Adrenal gland (tissue), 12 donors: ENCODE measurements around the gene SKIC2. TPM values are rescaled to one million over a fixed set of nuclear protein-coding genes. Genes with fewer than 3 reads are reported as not detected.
"Not testable (repeated sequence)": the region's sequence is repeated elsewhere in the genome, so short reads cannot be mapped to it uniquely, and the experiment has no call there.

Source experiments
- DNase-seq, 7 donors: peaks; one replicate each; pipeline ENCODE4 v3.0.0-alpha.2; 2019 to 2020
- H3K27ac ChIP-seq, 5 donors: fragments of 200-600 bp; sonication (generic) in 4 of 5; 1 replicate in 3 of 5; 2 replicates in 2 of 5; pipeline versions ENCODE4 v1.5.1 to v1.8.0; 2016 to 2020; ENCODE audit warnings: mild to moderate bottlenecking in 1 of 5
- H3K27me3 ChIP-seq: fragments of 200-600 bp; 2 replicates; pipeline ENCODE4 v1.8.0; 2021
- H3K36me3 ChIP-seq, 2 donors: fragments of 200-600 bp; replicated peaks in 1 of 2; 1 replicate in 1 of 2; 2 replicates in 1 of 2; pipeline versions ENCODE4 v1.5.1 to v1.8.0; 2018 to 2022
- H3K4me1 ChIP-seq, 2 donors: fragments of 200-600 bp; replicated peaks in 1 of 2; 1 replicate in 1 of 2; 2 replicates in 1 of 2; pipeline versions ENCODE4 v1.5.1 to v1.8.0; 2018 to 2021
- H3K4me3 ChIP-seq, 4 donors: fragments of 200-600 bp; sonication (generic) in 3 of 4; one replicate each; pipeline ENCODE4 v1.5.1; 2016 to 2018
- H3K9me3 ChIP-seq, 3 donors: fragments of 200-600 bp; sonication (generic) in 1 of 3; replicated peaks in 1 of 3; 1 replicate in 2 of 3; 2 replicates in 1 of 3; pipeline versions ENCODE4 v1.5.1 to v1.8.0; 2016 to 2021
- POLR2A ChIP-seq, 2 donors: fragments of 450-650 bp; IDR thresholded peaks; one replicate each; pipeline ENCODE4 v1.6.1; 2017; ENCODE audit warnings: antibody characterized with exemption in 2 of 2, mild to moderate bottlenecking in 2 of 2, moderate library complexity in 1 of 2
- WGBS, 4 donors: extraction: QIAGEN DNeasy Blood & Tissue Kit in 2 of 4; methylation state at CpG; one replicate each; pipeline versions ENCODE4 v1.1.5 to v1.1.7; 2013 to 2017; 5-methylcytosine and 5-hydroxymethylcytosine counted together
- intact Hi-C, 2 donors: fragments of 100-400 bp; cut with DNase I; formaldehyde crosslinking; loops; one replicate each; pipeline versions ENCODE4 v1.14.1 to v1.15.0; 2022 to 2023
- microRNA counts, 2 donors: library from miRNA; unstranded; fragments of <30 nt; microRNA quantifications; one replicate each; lab custom pipeline; 2016
- microRNA-seq, 3 donors: library from miRNA; unstranded; fragments of <30 nt; microRNA quantifications; one replicate each; pipeline ENCODE4, GENCODE V29; 2017 to 2020
- polyA plus RNA-seq, 3 donors: library from polyadenylated mRNA; stranded (reverse); fragments of 200-250 nt in 2 of 3; fragments of 350-450 nt in 1 of 3; fragmentation: Illumina TruSeq in 1 of 3; extraction: RNeasy Lipid Tissue Mini Kit (QIAGEN cat#74804) in 1 of 3; gene quantifications; one replicate each; pipeline ENCODE4 v1.2.3, GENCODE V29; 2013 to 2014
- small RNA-seq, 2 donors: library from RNA; depleted of rRNA; stranded (forward); fragments of <200 nt; gene quantifications; one replicate each; pipeline ENCODE3, GENCODE V24; 2016
- total RNA-seq, 9 donors: library from RNA; depleted of rRNA in 4 of 9; stranded (reverse); fragments of >200 nt in 4 of 9; fragments of 120-200 nt in 1 of 9; fragmentation: NEBNext Ultra II Directional in 1 of 9; extraction: Animal tissue kit (Norgen Biotek cat#: 25700) in 1 of 9; gene quantifications; one replicate each; pipeline versions ENCODE4 v1.1.0 to v1.2.4, GENCODE V29; 2013 to 2023
- donor health status: healthy with polysubstance abuse.
- donor health status: Bipolar disorder and iron deficiency.
- donor health status: DM: yes; HTN: yes; CAD: no.
- donor health status: DM: no; HTN: no; CAD: no.
- donor health status: DM: no; HTN: no; CAD: no.
- donor health status: DM: yes; HTN: yes; CAD: no.

The SKIC2 gene
- total and polyA plus RNA-seq, 12 donors: 29.9 to 330 (median 90.7) TPM

DNA sequence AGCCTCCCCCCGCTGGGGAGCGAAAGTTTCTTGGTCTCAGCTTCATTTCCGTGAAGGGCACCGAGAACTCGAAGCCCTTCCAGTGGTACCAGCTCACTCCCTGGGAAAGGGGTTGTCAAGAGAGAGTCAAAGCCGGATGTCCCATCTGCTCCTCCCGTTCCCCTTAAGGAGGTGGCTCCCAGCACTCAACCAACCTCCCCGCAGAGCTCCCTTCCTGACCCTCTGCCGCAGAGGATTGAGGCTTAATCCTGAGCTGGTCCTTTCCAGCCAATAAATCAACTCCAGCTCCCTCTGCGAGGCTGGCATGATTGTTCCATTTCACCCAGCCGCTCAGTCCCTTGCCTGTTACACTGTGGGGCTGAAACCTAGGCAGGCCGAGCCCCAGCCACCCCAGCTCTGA is 49.6 kb downstream of the SKIC2 start:
- H3K4me3 ChIP-seq, H3K27me3 ChIP-seq, H3K4me1 ChIP-seq, H3K36me3 ChIP-seq, H3K9me3 ChIP-seq, intact Hi-C loops: not testable (repeated sequence)
- WGBS, 4 donors: 6 to 24% (median 12%) methylated on average over 3 to 6 of the region's 12 CpGs; no CpG with 5 or more reads in 1 of the 4 donors
- peak overlapping the region in 3 of 5 donors; percentile 28 to 84 (median 71) for H3K27ac ChIP-seq
- TF ChIP-seq POLR2A (IDR thresholded peaks at IDR 0.05): peak in 1 of 2 donors; percentile 38
- DNase-seq: peak in 6 of 7 donors; percentile 24 to 58 (median 36)

- intact Hi-C loops, H3K9me3 ChIP-seq, H3K36me3 ChIP-seq, H3K4me3 ChIP-seq, H3K27me3 ChIP-seq, H3K4me1 ChIP-seq: not testable (repeated sequence)
- peak in 6 of 7 donors; percentile 10 to 53 (median 26) for DNase-seq
- peak overlapping the region in 2 of 5 donors; percentile 64 to 65 for H3K27ac ChIP-seq
- 36 to 52% methylated on average over 4 to 8 of the region's 12 CpGs; no CpG with 5 or more reads in 2 of the 4 donors for WGBS, 4 donors
Observed at GRCh38 chr6:32009537-32009936, 50.6 kb downstream of the SKIC2 start.

GRCh38 chr6:32010856-32011530 is 52.0 kb downstream of the SKIC2 start:
- 37 to 56% (median 42%) methylated on average over 1 to 15 of the region's 27 CpGs for WGBS, 4 donors
- H3K36me3 ChIP-seq, H3K4me1 ChIP-seq, intact Hi-C loops, H3K27me3 ChIP-seq, H3K9me3 ChIP-seq: not testable (repeated sequence)
- Histone ChIP-seq H3K27ac (peak overlapping the region; percentile 32 to 84 (median 80)), H3K4me3 (peak overlapping the region in 1 of 4 donors; percentile 34)
- peak in 6 of 7 donors; percentile 50 to 77 (median 66) for DNase-seq

DNA sequence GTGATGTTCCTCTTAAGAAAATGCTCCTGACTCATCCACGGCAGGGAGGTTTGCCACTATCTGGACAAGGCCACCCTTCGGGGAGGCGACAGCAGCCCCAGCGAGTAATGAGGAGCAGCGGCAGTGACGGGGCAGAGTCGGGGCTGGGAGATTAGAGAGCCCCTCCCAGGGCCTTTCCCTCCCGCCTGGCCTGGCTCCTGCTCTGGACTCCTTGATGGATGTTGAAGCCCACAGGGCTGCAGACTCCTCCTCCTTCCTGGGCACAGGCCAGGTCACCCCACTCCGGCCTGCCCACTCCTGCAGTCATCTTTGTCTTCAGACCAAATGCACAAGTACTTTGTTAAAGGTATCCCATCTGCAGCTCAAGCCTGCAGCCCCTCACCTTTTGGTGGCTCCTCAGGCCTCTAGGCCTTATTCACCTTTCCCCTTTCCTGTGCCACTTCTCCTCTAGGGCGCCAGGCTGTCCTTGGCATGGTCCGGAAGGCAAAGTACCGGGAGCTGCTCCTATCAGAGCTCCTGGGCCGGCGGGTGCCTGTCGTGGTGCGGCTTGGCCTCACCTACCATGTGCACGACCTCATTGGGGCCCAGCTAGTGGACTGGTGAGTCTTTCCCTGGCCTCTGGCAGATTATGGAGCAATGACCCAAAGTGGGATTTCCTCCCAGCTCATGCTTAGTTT is 54.1 kb downstream of the SKIC2 start:
- H3K9me3 ChIP-seq, intact Hi-C loops, H3K36me3 ChIP-seq, H3K4me1 ChIP-seq, H3K27me3 ChIP-seq, H3K4me3 ChIP-seq: not testable (repeated sequence)
- 27 to 49% (median 36%) methylated on average over 2 to 16 of the region's 17 CpGs for WGBS, 4 donors
- peak; percentile 46 to 74 for TF ChIP-seq POLR2A (IDR thresholded peaks at IDR 0.05)
- peak overlapping the region; percentile 39 to 87 (median 78) for H3K27ac ChIP-seq
- peak in 6 of 7 donors; percentile 86 to 98 (median 94) for DNase-seq

DNA sequence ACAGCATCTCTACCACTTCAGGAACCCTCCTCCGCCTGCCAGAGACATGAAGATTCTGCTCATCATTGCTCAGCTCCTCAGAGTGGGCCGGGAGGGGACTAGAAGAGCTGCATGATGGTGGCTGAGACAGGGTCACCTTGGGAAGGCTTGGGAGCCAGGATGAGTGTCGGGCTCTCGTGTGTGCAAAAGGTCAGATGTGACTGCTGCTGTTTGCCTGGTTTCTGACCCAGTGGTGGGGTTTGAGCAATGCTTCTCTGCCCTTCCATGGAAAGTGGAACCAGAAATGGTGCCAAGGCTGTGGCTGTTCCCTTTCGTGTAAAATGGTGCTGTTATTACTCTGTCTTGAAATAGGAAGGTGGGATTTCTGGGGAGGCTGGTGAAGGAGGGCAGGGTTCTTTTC is 54.8 kb downstream of the SKIC2 start:
- WGBS, 4 donors: no CpG with 5 or more reads among the region's 5 CpGs
- H3K27me3 ChIP-seq, DNase-seq, H3K4me1 ChIP-seq, H3K27ac ChIP-seq, H3K36me3 ChIP-seq, intact Hi-C loops, H3K4me3 ChIP-seq, H3K9me3 ChIP-seq: not testable (repeated sequence)

GRCh38 chr6:32014547-32014946 is 55.6 kb downstream of the SKIC2 start, which contains the start of gene C4B:
TSS of gene C4B (plus strand) at chr6:32014795. CDS start at chr6:32014846, 51 bp downstream.
- DNase-seq: not testable (repeated sequence)

More at GRCh38 chr6:32014547-32014946, 55.6 kb downstream of the SKIC2 start, which contains the start of gene C4B:
- H3K27ac ChIP-seq, H3K27me3 ChIP-seq, H3K4me3 ChIP-seq, H3K4me1 ChIP-seq, H3K9me3 ChIP-seq, H3K36me3 ChIP-seq, intact Hi-C loops: not testable (repeated sequence)
- no CpG with 5 or more reads among the region's 6 CpGs for WGBS, 4 donors

MicroRNA genes within 50 kb of the gene (microRNA counts, 767-probe panel; counts per million panel counts)
- 0 counts per million in 2 donors for microRNA hsa-miR-1236 (lab: Ali Mortazavi, UCI)

Small RNA genes lying within 50 kb of the gene (microRNA-seq; reads per million reads assigned to microRNA genes)
- 0 reads per million in 3 donors for gene MIR1236

Small RNA genes lying within 50 kb of the gene (small RNA-seq; reads per million reads assigned to genes)
- gene AL645922.1: 0 reads per million in 2 donors

Other genes with a start within 250 kb of the SKIC2 start
Only the 30 nearest of the 35 such genes appear.
- gene DDAH2, start 229.9 kb upstream of the SKIC2 start, total RNA-seq: 10 to 100 TPM; 21.1 to 52.7 (median 31.5) TPM
- 100 to 1,000 TPM in 2 of 3 donors, 1 to 10 TPM in 1; 6.4 to 202 (median 138) TPM for gene DDAH2, start 229.9 kb upstream of the SKIC2 start, polyA plus RNA-seq
- 100 to 1,000 TPM; 176 to 426 (median 217) TPM for gene CLIC1, start 222.6 kb upstream of the SKIC2 start, total RNA-seq
- 100 to 1,000 TPM; 109 to 252 (median 146) TPM for gene CLIC1, start 222.6 kb upstream of the SKIC2 start, polyA plus RNA-seq
- 10 to 100 TPM in 3 of 9 donors, 1 to 10 TPM in 6; 3.0 to 16.7 (median 5.9) TPM for gene MSH5, start 219.2 kb upstream of the SKIC2 start, total RNA-seq
- gene MSH5, start 219.2 kb upstream of the SKIC2 start, polyA plus RNA-seq: 10 to 100 TPM in 2 of 3 donors, 1 to 10 TPM in 1; 3.6 to 24.5 (median 16.8) TPM
- gene SAPCD1, start 196.5 kb upstream of the SKIC2 start, total RNA-seq: 1 to 10 TPM in 1 of 9 donors, under 1 TPM in 3, not detected in 5; 0.46 to 2.3 (median 0.84) TPM
- gene SAPCD1, start 196.5 kb upstream of the SKIC2 start, polyA plus RNA-seq: 10 to 100 TPM in 1 of 3 donors, 1 to 10 TPM in 1, under 1 TPM in 1; 0.75 to 17.2 (median 6.0) TPM
- 1 to 10 TPM in 2 of 9 donors, under 1 TPM in 7; 0.17 to 2.3 (median 0.36) TPM for gene VWA7, start 181.8 kb upstream of the SKIC2 start, total RNA-seq
- gene VWA7, start 181.8 kb upstream of the SKIC2 start, polyA plus RNA-seq: 1 to 10 TPM in 2 of 3 donors, under 1 TPM in 1; 0.74 to 8.1 (median 1.1) TPM
- 10 to 100 TPM; 15.0 to 90.8 (median 54.9) TPM for gene VARS1, start 163.4 kb upstream of the SKIC2 start, total RNA-seq
- gene VARS1, start 163.4 kb upstream of the SKIC2 start, polyA plus RNA-seq: 10 to 100 TPM; 58.6 to 74.6 (median 59.2) TPM
- 10 to 100 TPM; 29.2 to 61.3 (median 43.5) TPM for gene LSM2, start 152.2 kb upstream of the SKIC2 start, total RNA-seq
- gene LSM2, start 152.2 kb upstream of the SKIC2 start, polyA plus RNA-seq: 10 to 100 TPM; 28.0 to 55.2 (median 42.8) TPM
- gene HSPA1L, start 143.9 kb upstream of the SKIC2 start, total RNA-seq: 1 to 10 TPM in 8 of 9 donors, under 1 TPM in 1; 0.79 to 4.3 (median 1.9) TPM
- gene HSPA1L, start 143.9 kb upstream of the SKIC2 start, polyA plus RNA-seq: 1 to 10 TPM; 1.0 to 5.3 (median 1.1) TPM
- gene HSPA1A, start 143.6 kb upstream of the SKIC2 start, total RNA-seq: 100 to 1,000 TPM; 102 to 261 (median 211) TPM
- 10 to 100 TPM; 48.5 to 89.4 (median 84.3) TPM for gene HSPA1A, start 143.6 kb upstream of the SKIC2 start, polyA plus RNA-seq
- 100 to 1,000 TPM; 156 to 424 (median 265) TPM for gene HSPA1B, start 131.4 kb upstream of the SKIC2 start, total RNA-seq
- 100 to 1,000 TPM in 1 of 3 donors, 10 to 100 TPM in 2; 29.0 to 102 (median 38.6) TPM for gene HSPA1B, start 131.4 kb upstream of the SKIC2 start, polyA plus RNA-seq
- gene NEU1, start 96.4 kb upstream of the SKIC2 start, total RNA-seq: 100 to 1,000 TPM; 101 to 178 (median 118) TPM
- 10 to 100 TPM; 57.8 to 94.7 (median 85.9) TPM for gene NEU1, start 96.4 kb upstream of the SKIC2 start, polyA plus RNA-seq
- gene SLC44A4, start 80.2 kb upstream of the SKIC2 start, total RNA-seq: 10 to 100 TPM in 7 of 9 donors, 1 to 10 TPM in 2; 1.2 to 30.1 (median 16.4) TPM
- gene SLC44A4, start 80.2 kb upstream of the SKIC2 start, polyA plus RNA-seq: 1 to 10 TPM; 4.7 to 7.7 (median 5.1) TPM
- 10 to 100 TPM; 22.5 to 67.6 (median 43.1) TPM for gene EHMT2, start 61.5 kb upstream of the SKIC2 start, total RNA-seq
- 100 to 1,000 TPM in 1 of 3 donors, 10 to 100 TPM in 2; 16.8 to 107 (median 59.4) TPM for gene EHMT2, start 61.5 kb upstream of the SKIC2 start, polyA plus RNA-seq
- 10 to 100 TPM in 1 of 9 donors, 1 to 10 TPM in 6, under 1 TPM in 2; 0.69 to 14.5 (median 3.3) TPM for gene ZBTB12, start 57.1 kb upstream of the SKIC2 start, total RNA-seq
- gene ZBTB12, start 57.1 kb upstream of the SKIC2 start, polyA plus RNA-seq: 1 to 10 TPM; 1.7 to 4.8 (median 2.6) TPM
- gene C2, start 31.5 kb upstream of the SKIC2 start, total RNA-seq: 100 to 1,000 TPM in 1 of 9 donors, 10 to 100 TPM in 7, 1 to 10 TPM in 1; 4.6 to 107 (median 38.8) TPM
- gene C2, start 31.5 kb upstream of the SKIC2 start, polyA plus RNA-seq: 10 to 100 TPM; 13.3 to 25.0 (median 19.0) TPM
- 100 to 1,000 TPM in 2 of 9 donors, 10 to 100 TPM in 6, under 1 TPM in 1; 0.78 to 166 (median 23.2) TPM for gene CFB, start 13.1 kb upstream of the SKIC2 start, total RNA-seq
- gene CFB, start 13.1 kb upstream of the SKIC2 start, polyA plus RNA-seq: 10 to 100 TPM; 10.2 to 76.4 (median 60.6) TPM
- 100 to 1,000 TPM in 3 of 9 donors, 10 to 100 TPM in 6; 64.4 to 107 (median 94.5) TPM for gene NELFE, start 204 bp upstream of the SKIC2 start, total RNA-seq
- 100 to 1,000 TPM in 2 of 3 donors, 10 to 100 TPM in 1; 89.9 to 117 (median 106) TPM for gene NELFE, start 204 bp upstream of the SKIC2 start, polyA plus RNA-seq
- 10 to 100 TPM; 19.9 to 57.1 (median 44.6) TPM for gene DXO, start 13.0 kb downstream of the SKIC2 start, total RNA-seq
- gene DXO, start 13.0 kb downstream of the SKIC2 start, polyA plus RNA-seq: 100 to 1,000 TPM in 1 of 3 donors, 10 to 100 TPM in 2; 38.7 to 102 (median 83.7) TPM
- gene C4A, start 22.9 kb downstream of the SKIC2 start, total RNA-seq: 1,000 to 10,000 TPM in 6 of 9 donors, 100 to 1,000 TPM in 3; 547 to 2,285 (median 1,171) TPM
- 1,000 to 10,000 TPM in 1 of 3 donors, 100 to 1,000 TPM in 2; 212 to 1,408 (median 665) TPM for gene C4A, start 22.9 kb downstream of the SKIC2 start, polyA plus RNA-seq
- gene C4B, start 55.6 kb downstream of the SKIC2 start, total RNA-seq: 1,000 to 10,000 TPM in 7 of 9 donors, 100 to 1,000 TPM in 2; 948 to 5,092 (median 1,365) TPM
- 1,000 to 10,000 TPM in 1 of 3 donors, 100 to 1,000 TPM in 2; 236 to 1,852 (median 796) TPM for gene C4B, start 55.6 kb downstream of the SKIC2 start, polyA plus RNA-seq
- gene CYP21A2, start 79.2 kb downstream of the SKIC2 start, total RNA-seq: 1,000 to 10,000 TPM in 8 of 9 donors, 100 to 1,000 TPM in 1; 780 to 6,352 (median 2,415) TPM
- 1,000 to 10,000 TPM in 2 of 3 donors, 100 to 1,000 TPM in 1; 528 to 4,039 (median 2,532) TPM for gene CYP21A2, start 79.2 kb downstream of the SKIC2 start, polyA plus RNA-seq
- gene TNXB, start 150.2 kb downstream of the SKIC2 start, total RNA-seq: 100 to 1,000 TPM; 105 to 403 (median 213) TPM
- 100 to 1,000 TPM in 2 of 3 donors, 10 to 100 TPM in 1; 19.6 to 506 (median 248) TPM for gene TNXB, start 150.2 kb downstream of the SKIC2 start, polyA plus RNA-seq
- gene ATF6B, start 169.1 kb downstream of the SKIC2 start, total RNA-seq: 100 to 1,000 TPM in 2 of 9 donors, 10 to 100 TPM in 7; 17.7 to 109 (median 35.7) TPM
- 100 to 1,000 TPM in 1 of 3 donors, 10 to 100 TPM in 2; 42.3 to 136 (median 67.3) TPM for gene ATF6B, start 169.1 kb downstream of the SKIC2 start, polyA plus RNA-seq
- gene FKBPL, start 171.1 kb downstream of the SKIC2 start, total RNA-seq: 1 to 10 TPM; 1.6 to 8.9 (median 5.9) TPM
- 1 to 10 TPM; 4.9 to 6.1 (median 6.0) TPM for gene FKBPL, start 171.1 kb downstream of the SKIC2 start, polyA plus RNA-seq
- 1 to 10 TPM in 6 of 9 donors, under 1 TPM in 2, not detected in 1; 0.22 to 4.8 (median 2.0) TPM for gene PRRT1, start 192.8 kb downstream of the SKIC2 start, total RNA-seq
- gene PRRT1, start 192.8 kb downstream of the SKIC2 start, polyA plus RNA-seq: 10 to 100 TPM in 2 of 3 donors, 1 to 10 TPM in 1; 1.6 to 26.0 (median 14.7) TPM
- gene PPT2, start 195.0 kb downstream of the SKIC2 start, total RNA-seq: 10 to 100 TPM; 10.4 to 33.6 (median 30.1) TPM
- gene PPT2, start 195.0 kb downstream of the SKIC2 start, polyA plus RNA-seq: 10 to 100 TPM; 15.8 to 19.9 (median 16.5) TPM
- gene EGFL8, start 205.4 kb downstream of the SKIC2 start, total RNA-seq: 10 to 100 TPM in 3 of 9 donors, 1 to 10 TPM in 6; 1.3 to 22.1 (median 8.7) TPM
- 100 to 1,000 TPM in 1 of 3 donors, 10 to 100 TPM in 1, 1 to 10 TPM in 1; 4.6 to 103 (median 54.4) TPM for gene EGFL8, start 205.4 kb downstream of the SKIC2 start, polyA plus RNA-seq
- 10 to 100 TPM; 51.9 to 91.9 (median 66.9) TPM for gene AGPAT1, start 216.9 kb downstream of the SKIC2 start, total RNA-seq
- gene AGPAT1, start 216.9 kb downstream of the SKIC2 start, polyA plus RNA-seq: 10 to 100 TPM; 63.5 to 75.8 (median 70.1) TPM
- 100 to 1,000 TPM in 7 of 9 donors, 10 to 100 TPM in 2; 90.6 to 146 (median 115) TPM for gene RNF5, start 219.2 kb downstream of the SKIC2 start, total RNA-seq
- gene RNF5, start 219.2 kb downstream of the SKIC2 start, polyA plus RNA-seq: 100 to 1,000 TPM in 1 of 3 donors, 10 to 100 TPM in 2; 47.2 to 120 (median 93.2) TPM
- 1 to 10 TPM in 8 of 9 donors, not detected in 1; 1.4 to 9.7 (median 3.1) TPM for gene AGER, start 225.1 kb downstream of the SKIC2 start, total RNA-seq
- 10 to 100 TPM in 2 of 3 donors, 1 to 10 TPM in 1; 1.7 to 63.9 (median 18.1) TPM for gene AGER, start 225.1 kb downstream of the SKIC2 start, polyA plus RNA-seq